Measurements from ENCODE around the gene TTC39A.

TTC39A gene

GRCh38 chr1:51281807-51282206 lies 48.6 kb downstream of the TTC39A start:
- Histone ChIP-seq H2AK5ac (ENCODE audit: low read depth, low read length) (no peak overlapping the region), H2BK12ac (ENCODE audit: low read length) (no peak overlapping the region), H2BK5ac (ENCODE audit: low read length) (no peak overlapping the region), H3K18ac (ENCODE audit: low read length) (no peak overlapping the region), H3K36me3 (replicated peaks in 1 of 2; ENCODE audit: control insufficient read depth in 2 of 2, insufficient read depth in 2 of 2, low read length in 2 of 2) (no peaks in the 10 kb centered on the region), H3K4me1 (ENCODE audit: control insufficient read depth in 2 of 2, insufficient read depth in 1 of 2, low read depth in 1 of 2, low read length in 2 of 2) (peaks cover 0 to 3% of the 10 kb centered on the region in 2 donors), H3K4ac (ENCODE audit: low read length) (no peak overlapping the region), H3K9ac (ENCODE audit: low read depth, low read length, poor library complexity) (no peak overlapping the region), H3K27ac (replicated peaks; ENCODE audit: low read length) (no peak overlapping the region), H3K9me3 (replicated peaks in 1 of 2; ENCODE audit: control insufficient read depth in 2 of 2, insufficient read depth in 1 of 2, low read depth in 1 of 2, low read length in 2 of 2) (no peaks in the 10 kb centered on the region), H3K79me1 (ENCODE audit: low read depth, low read length) (no peaks in the 10 kb centered on the region), H3K4me3 (ENCODE audit: low read length in 2 of 2) (no peak overlapping the region), H3K23ac (ENCODE audit: low read depth, low read length, poor library complexity) (no peak overlapping the region), H4K91ac (ENCODE audit: low read depth, low read length, poor library complexity) (no peak overlapping the region), H2BK15ac (ENCODE audit: low read length) (no peak overlapping the region), H3K4me2 (ENCODE audit: insufficient read depth, low read length, poor library complexity, severe bottlenecking) (no peak overlapping the region), H4K8ac (ENCODE audit: low read depth, low read length) (no peak overlapping the region), H2AFZ (ENCODE audit: low read length) (no peak overlapping the region), H3K14ac (ENCODE audit: low read length) (no peak overlapping the region), H2BK120ac (ENCODE audit: low read depth, low read length) (no peak overlapping the region), H3K27me3 (ENCODE audit: control insufficient read depth in 3 of 3, insufficient read depth in 3 of 3, low read depth in 1 of 3, low read length in 3 of 3) (no peaks in the 10 kb centered on the region)
- WGBS, 2 donors (ENCODE audit: extremely low coverage in 2 of 2, insufficient read length in 2 of 2, insufficient replicate concordance in 1 of 2), result no CpG with 5 or more reads among the region's 5 CpGs
- no peak for DNase-seq (ENCODE audit: low spot score)

GRCh38 chr1:51280321-51280978 lies 49.9 kb downstream of the TTC39A start:
- no peak overlapping the region for H3K4me3 ChIP-seq (ENCODE audit: low read length in 2 of 2)
- H3K23ac ChIP-seq (ENCODE audit: low read depth, low read length, poor library complexity), result no peak overlapping the region
- no peak overlapping the region for H3K4me2 ChIP-seq (ENCODE audit: insufficient read depth, low read length, poor library complexity, severe bottlenecking)
- no peaks in the 10 kb centered on the region for H3K79me1 ChIP-seq (ENCODE audit: low read depth, low read length)
- no peak overlapping the region for H2BK15ac ChIP-seq (ENCODE audit: low read length)
- H3K36me3 ChIP-seq (replicated peaks in 1 of 2; ENCODE audit: control insufficient read depth in 2 of 2, insufficient read depth in 2 of 2, low read length in 2 of 2), result peaks cover 0 to 9% of the 10 kb centered on the region in 2 donors
- no peak overlapping the region for H4K8ac ChIP-seq (ENCODE audit: low read depth, low read length)
- DNase-seq (ENCODE audit: low spot score), result no peak
- H2BK120ac ChIP-seq (ENCODE audit: low read depth, low read length), result no peak overlapping the region
- WGBS, 2 donors (ENCODE audit: extremely low coverage in 2 of 2, insufficient read length in 2 of 2, insufficient replicate concordance in 1 of 2), result no CpG with 5 or more reads among the region's 4 CpGs
- no peak overlapping the region for H3K27ac ChIP-seq (replicated peaks; ENCODE audit: low read length)
- peaks cover 0 to 3% of the 10 kb centered on the region in 2 donors for H3K4me1 ChIP-seq (ENCODE audit: control insufficient read depth in 2 of 2, insufficient read depth in 1 of 2, low read depth in 1 of 2, low read length in 2 of 2)
- H2AFZ ChIP-seq (ENCODE audit: low read length), result no peak overlapping the region
- no peaks in the 10 kb centered on the region for H3K9me3 ChIP-seq (replicated peaks in 1 of 2; ENCODE audit: control insufficient read depth in 2 of 2, insufficient read depth in 1 of 2, low read depth in 1 of 2, low read length in 2 of 2)
- no peak overlapping the region for H2BK5ac ChIP-seq (ENCODE audit: low read length)
- H3K4ac ChIP-seq (ENCODE audit: low read length), result no peak overlapping the region
- no peak overlapping the region for H3K9ac ChIP-seq (ENCODE audit: low read depth, low read length, poor library complexity)
- H2AK5ac ChIP-seq (ENCODE audit: low read depth, low read length), result no peak overlapping the region
- H3K18ac ChIP-seq (ENCODE audit: low read length), result no peak overlapping the region
- H3K27me3 ChIP-seq (ENCODE audit: control insufficient read depth in 3 of 3, insufficient read depth in 3 of 3, low read depth in 1 of 3, low read length in 3 of 3), result no peaks in the 10 kb centered on the region
- H3K14ac ChIP-seq (ENCODE audit: low read length), result no peak overlapping the region
- no peak overlapping the region for H2BK12ac ChIP-seq (ENCODE audit: low read length)
- H4K91ac ChIP-seq (ENCODE audit: low read depth, low read length, poor library complexity), result no peak overlapping the region

GRCh38 chr1:51276286-51276685 lies 54.1 kb downstream of the TTC39A start:
- Histone ChIP-seq H3K4me3 (ENCODE audit: low read length in 2 of 2) (no peak overlapping the region), H3K23ac (ENCODE audit: low read depth, low read length, poor library complexity) (no peak overlapping the region), H3K36me3 (replicated peaks in 1 of 2; ENCODE audit: control insufficient read depth in 2 of 2, insufficient read depth in 2 of 2, low read length in 2 of 2) (peaks cover 0 to 33% of the 10 kb centered on the region in 2 donors), H3K4me2 (ENCODE audit: insufficient read depth, low read length, poor library complexity, severe bottlenecking) (no peak overlapping the region), H3K14ac (ENCODE audit: low read length) (no peak overlapping the region), H4K8ac (ENCODE audit: low read depth, low read length) (no peak overlapping the region), H3K27me3 (ENCODE audit: control insufficient read depth in 3 of 3, insufficient read depth in 3 of 3, low read depth in 1 of 3, low read length in 3 of 3) (no peaks in the 10 kb centered on the region), H2AK5ac (ENCODE audit: low read depth, low read length) (no peak overlapping the region), H2BK15ac (ENCODE audit: low read length) (no peak overlapping the region), H3K4me1 (ENCODE audit: control insufficient read depth in 2 of 2, insufficient read depth in 1 of 2, low read depth in 1 of 2, low read length in 2 of 2) (no peaks in the 10 kb centered on the region), H2BK120ac (ENCODE audit: low read depth, low read length) (no peak overlapping the region), H3K9me3 (replicated peaks in 1 of 2; ENCODE audit: control insufficient read depth in 2 of 2, insufficient read depth in 1 of 2, low read depth in 1 of 2, low read length in 2 of 2) (no peaks in the 10 kb centered on the region), H3K9ac (ENCODE audit: low read depth, low read length, poor library complexity) (no peak overlapping the region), H2BK12ac (ENCODE audit: low read length) (no peak overlapping the region), H2AFZ (ENCODE audit: low read length) (no peak overlapping the region), H2BK5ac (ENCODE audit: low read length) (no peak overlapping the region), H4K91ac (ENCODE audit: low read depth, low read length, poor library complexity) (no peak overlapping the region), H3K79me1 (ENCODE audit: low read depth, low read length) (no peaks in the 10 kb centered on the region), H3K18ac (ENCODE audit: low read length) (no peak overlapping the region), H3K27ac (replicated peaks; ENCODE audit: low read length) (no peak overlapping the region), H3K4ac (ENCODE audit: low read length) (no peak overlapping the region)
- DNase-seq (ENCODE audit: low spot score), result no peak
- WGBS, 2 donors (ENCODE audit: extremely low coverage in 2 of 2, insufficient read length in 2 of 2, insufficient replicate concordance in 1 of 2), result no CpG with 5 or more reads among the region's 7 CpGs

- no peak overlapping the region for H3K27ac ChIP-seq (replicated peaks; ENCODE audit: low read length)
- no peaks in the 10 kb centered on the region for H3K79me1 ChIP-seq (ENCODE audit: low read depth, low read length)
- no peak overlapping the region for H2AK5ac ChIP-seq (ENCODE audit: low read depth, low read length)
- H3K4me1 ChIP-seq (ENCODE audit: control insufficient read depth in 2 of 2, insufficient read depth in 1 of 2, low read depth in 1 of 2, low read length in 2 of 2), result no peaks in the 10 kb centered on the region
- H3K23ac ChIP-seq (ENCODE audit: low read depth, low read length, poor library complexity), result no peak overlapping the region
- H3K14ac ChIP-seq (ENCODE audit: low read length), result no peak overlapping the region
- H4K8ac ChIP-seq (ENCODE audit: low read depth, low read length), result no peak overlapping the region
- H4K91ac ChIP-seq (ENCODE audit: low read depth, low read length, poor library complexity), result no peak overlapping the region
- no peak overlapping the region for H3K18ac ChIP-seq (ENCODE audit: low read length)
- no peaks in the 10 kb centered on the region for H3K9me3 ChIP-seq (replicated peaks in 1 of 2; ENCODE audit: control insufficient read depth in 2 of 2, insufficient read depth in 1 of 2, low read depth in 1 of 2, low read length in 2 of 2)
- no peak overlapping the region for H3K4me2 ChIP-seq (ENCODE audit: insufficient read depth, low read length, poor library complexity, severe bottlenecking)
- no CpG with 5 or more reads among the region's 6 CpGs for WGBS, 2 donors (ENCODE audit: extremely low coverage in 2 of 2, insufficient read length in 2 of 2, insufficient replicate concordance in 1 of 2)
- H2BK15ac ChIP-seq (ENCODE audit: low read length), result no peak overlapping the region
- H3K4ac ChIP-seq (ENCODE audit: low read length), result no peak overlapping the region
- no peak overlapping the region for H2AFZ ChIP-seq (ENCODE audit: low read length)
- no peak overlapping the region for H3K4me3 ChIP-seq (ENCODE audit: low read length in 2 of 2)
- no peak overlapping the region for H2BK12ac ChIP-seq (ENCODE audit: low read length)
- peaks cover 0 to 49% of the 10 kb centered on the region in 2 donors for H3K36me3 ChIP-seq (replicated peaks in 1 of 2; ENCODE audit: control insufficient read depth in 2 of 2, insufficient read depth in 2 of 2, low read length in 2 of 2)
- no peak overlapping the region for H3K9ac ChIP-seq (ENCODE audit: low read depth, low read length, poor library complexity)
- H2BK5ac ChIP-seq (ENCODE audit: low read length), result no peak overlapping the region
- DNase-seq (ENCODE audit: low spot score), result no peak
- no peaks in the 10 kb centered on the region for H3K27me3 ChIP-seq (ENCODE audit: control insufficient read depth in 3 of 3, insufficient read depth in 3 of 3, low read depth in 1 of 3, low read length in 3 of 3)
- H2BK120ac ChIP-seq (ENCODE audit: low read depth, low read length), result no peak overlapping the region
Observed at GRCh38 chr1:51274676-51275075, 55.7 kb downstream of the TTC39A start.

All from neuronal stem cell (in vitro differentiated cells).